C1 segment of cervical spinal cord (tissue), 14 donors: ENCODE measurements around the gene ARCN1.
A peak's percentile ranks its signal among the peaks of the same experiment; 100 is the strongest.
"Not testable (repeated sequence)": the region's sequence is repeated elsewhere in the genome, so short reads cannot be mapped to it uniquely, and the experiment has no call there.

ENCODE experiments used
- DNase-seq, 14 donors: peaks; one replicate each; lab custom pipeline; 2025; lab: John Stamatoyannopoulos, UW

Gene ARCN1

GRCh38 chr11:118544010-118544646 is 28.1 kb upstream of the ARCN1 start:
- DNase-seq, result no peak

- DNase-seq, result no peak
Observed at GRCh38 chr11:118544647-118545010, 27.6 kb upstream of the ARCN1 start.

GRCh38 chr11:118545533-118545932 is 26.7 kb upstream of the ARCN1 start:
- DNase-seq, result no peak

- DNase-seq, result no peak
Observed at GRCh38 chr11:118547132-118547531, 25.1 kb upstream of the ARCN1 start.

DNA sequence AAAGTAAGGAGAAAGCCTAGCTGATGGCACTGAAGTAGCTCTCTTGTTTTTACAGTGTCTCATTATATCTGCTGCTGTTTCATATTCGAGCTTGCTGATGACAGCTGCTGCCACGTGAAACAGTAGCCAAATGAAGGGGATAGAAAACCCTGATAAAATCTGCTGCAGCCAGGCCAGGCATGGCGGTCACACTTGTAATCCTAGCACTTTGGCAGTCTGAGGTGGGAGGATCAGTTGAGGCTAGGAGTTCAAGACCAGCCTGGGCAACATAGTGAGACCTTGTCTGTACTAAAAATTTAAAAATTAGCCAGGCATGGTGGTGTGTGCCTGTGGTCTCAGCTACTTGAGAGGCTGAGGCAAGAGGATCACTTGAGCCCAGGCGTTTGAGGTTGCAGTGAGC is 19.9 kb upstream of the ARCN1 start:
- DNase-seq, result no peak

DNA sequence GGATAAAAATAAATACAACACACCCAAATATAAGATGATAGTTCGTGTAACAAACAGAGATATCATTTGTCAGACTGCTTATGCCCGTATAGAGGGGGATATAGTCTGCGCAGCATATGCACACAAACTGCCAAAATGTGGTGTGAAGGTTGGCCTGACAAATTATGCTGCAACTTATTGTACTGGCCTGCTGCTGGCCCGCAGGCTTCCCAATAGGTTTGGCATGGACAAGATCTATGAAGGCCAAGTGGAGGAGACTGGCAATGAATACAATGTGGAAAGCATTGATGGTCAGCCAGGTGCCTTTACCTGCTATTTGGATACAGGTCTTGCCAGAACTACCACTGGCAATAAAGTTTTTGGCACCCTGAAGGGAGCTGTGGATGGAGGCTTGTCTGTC is 11.4 kb upstream of the ARCN1 start:
- DNase-seq, result no peak

- peak in 4 of 14 donors; percentile 1 to 17 (median 10) for DNase-seq
Observed at GRCh38 chr11:118565051-118565450, 7.2 kb upstream of the ARCN1 start.

- no peak for DNase-seq
Observed at GRCh38 chr11:118569670-118570069, 2.5 kb upstream of the ARCN1 start.

GRCh38 chr11:118570787-118571186 is 1.4 kb upstream of the ARCN1 start:
- no peak for DNase-seq

- DNase-seq, result peak in 1 of 14 donors; percentile 20
Observed at GRCh38 chr11:118571701-118572060, 528 bp upstream of the ARCN1 start.

GRCh38 chr11:118572981-118573550 is 857 bp downstream of the ARCN1 start:
- peak in 2 of 14 donors; percentile 31 to 35 for DNase-seq

- no peak for DNase-seq
Observed at GRCh38 chr11:118574636-118575035, 2.4 kb downstream of the ARCN1 start.

- not testable (repeated sequence) for DNase-seq
Observed at GRCh38 chr11:118577995-118578394, 5.8 kb downstream of the ARCN1 start.

DNA sequence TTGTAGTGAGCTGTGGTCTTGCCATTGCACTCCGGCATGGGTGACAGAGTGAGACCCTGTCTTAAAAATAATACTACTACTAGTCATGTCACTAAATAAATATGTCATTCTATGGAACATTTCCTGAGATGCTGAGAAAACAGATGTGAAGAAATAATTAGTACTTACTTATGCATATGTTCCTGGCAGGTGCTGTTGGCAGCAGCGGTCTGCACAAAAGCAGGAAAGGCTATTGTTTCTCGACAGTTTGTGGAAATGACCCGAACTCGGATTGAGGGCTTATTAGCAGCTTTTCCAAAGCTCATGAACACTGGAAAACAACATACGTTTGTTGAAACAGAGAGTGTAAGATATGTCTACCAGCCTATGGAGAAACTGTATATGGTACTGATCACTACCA is 8.8 kb downstream of the ARCN1 start:
- DNase-seq, result no peak

- no peak for DNase-seq
Observed at GRCh38 chr11:118587952-118588351, 15.7 kb downstream of the ARCN1 start.

- peak in 1 of 14 donors; percentile 33 for DNase-seq
Observed at GRCh38 chr11:118592616-118593367, 20.6 kb downstream of the ARCN1 start.

DNA sequence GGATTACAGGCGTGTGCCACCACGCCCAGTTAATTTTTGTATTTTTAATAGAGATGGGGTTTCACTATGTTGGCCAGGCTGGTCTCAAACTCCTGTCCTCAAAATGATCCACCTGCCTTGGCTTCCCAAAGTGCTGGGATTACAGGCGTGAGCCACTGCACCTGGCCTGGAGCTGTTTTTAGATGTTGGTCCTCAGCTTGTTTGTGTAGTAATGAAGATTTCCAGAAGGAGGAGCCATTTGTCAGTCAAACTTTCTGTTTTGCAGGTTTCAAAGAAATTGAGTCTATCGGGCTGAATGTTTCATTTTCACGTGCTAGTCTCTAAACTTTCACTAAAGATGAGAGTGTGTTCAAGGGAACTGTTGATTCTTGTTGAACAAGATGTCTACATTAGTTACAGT is 22.8 kb downstream of the ARCN1 start:
- peak in 1 of 14 donors; percentile 15 for DNase-seq

DNA sequence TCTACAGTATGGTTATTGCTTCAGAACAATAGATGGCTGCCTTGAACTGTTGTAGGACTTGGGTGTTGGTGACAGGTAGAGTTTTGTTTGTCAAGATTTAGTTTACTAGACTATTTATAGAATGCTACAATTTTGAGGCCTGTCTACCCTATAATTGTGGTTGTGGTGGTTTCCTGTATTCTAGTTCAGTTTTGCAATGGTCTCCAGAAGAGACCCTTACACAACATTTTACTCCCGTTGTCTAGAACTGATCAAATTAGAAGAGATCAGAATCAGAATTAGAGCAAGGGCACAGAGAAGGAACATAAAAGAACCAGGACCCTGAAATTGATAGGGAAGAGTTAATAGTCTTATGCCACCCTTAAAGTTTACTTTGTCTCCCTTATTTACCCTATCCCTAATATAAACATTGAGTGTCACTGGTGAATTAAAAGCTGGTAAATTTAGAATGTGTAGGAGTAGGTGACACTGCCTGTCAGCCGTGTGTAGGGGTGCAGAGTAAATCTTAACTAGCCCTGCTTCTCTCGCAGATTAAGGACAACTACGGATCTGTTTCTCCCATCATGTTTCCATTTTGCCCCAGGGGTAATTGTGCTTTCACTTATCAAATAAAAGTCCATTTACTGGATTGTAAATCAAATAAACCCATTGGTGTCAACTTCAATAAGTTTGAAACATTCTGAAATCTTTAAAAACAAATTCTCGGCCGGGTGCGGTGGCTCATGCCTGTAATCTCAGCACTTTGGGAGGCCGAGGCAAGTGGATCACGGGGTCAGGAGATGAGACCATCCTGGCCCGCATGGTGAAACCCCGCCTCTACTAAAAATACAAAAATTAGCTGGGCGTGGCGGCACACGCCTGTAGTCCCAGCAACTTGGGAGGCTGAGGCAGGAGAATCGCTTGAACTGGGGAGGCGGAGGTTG is 24.3 kb downstream of the ARCN1 start:
- no peak for DNase-seq

GRCh38 chr11:118597556-118597955 is 25.3 kb downstream of the ARCN1 start:
- DNase-seq, result no peak

GRCh38 chr11:118602331-118602730 is 30.1 kb downstream of the ARCN1 start:
- no peak for DNase-seq

- not testable (repeated sequence) for DNase-seq
Observed at GRCh38 chr11:118603709-118604108, 31.5 kb downstream of the ARCN1 start.

DNA sequence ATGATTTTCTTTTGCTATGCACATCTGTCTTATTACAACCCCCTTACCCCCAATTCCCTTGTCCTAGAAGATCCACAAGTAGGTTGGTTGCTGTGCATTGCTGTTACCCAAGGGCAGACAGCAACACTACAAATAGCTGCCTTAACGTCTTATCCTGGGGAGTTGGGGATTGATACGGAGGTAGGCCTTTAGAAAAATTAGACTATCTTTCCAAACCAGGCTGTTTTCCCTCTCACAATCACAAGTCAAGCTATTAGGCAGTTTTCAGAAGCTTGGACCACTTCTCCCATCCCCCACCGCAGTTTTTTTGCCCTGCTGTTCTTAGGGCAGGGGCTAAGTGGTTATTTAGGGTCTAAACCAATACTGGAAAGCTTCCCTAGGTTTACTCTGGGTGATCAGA is 32.4 kb downstream of the ARCN1 start:
- no peak for DNase-seq
